Femur (tissue), 1 donor: ENCODE data around the gene MOGAT2.
A peak's percentile ranks its signal among the peaks of the same experiment; 100 is the strongest.

Experiments used
- DNase-seq: peaks from one replicate; pipeline ENCODE4 v3.0.0-alpha.2; 2017

MOGAT2 gene

DNA sequence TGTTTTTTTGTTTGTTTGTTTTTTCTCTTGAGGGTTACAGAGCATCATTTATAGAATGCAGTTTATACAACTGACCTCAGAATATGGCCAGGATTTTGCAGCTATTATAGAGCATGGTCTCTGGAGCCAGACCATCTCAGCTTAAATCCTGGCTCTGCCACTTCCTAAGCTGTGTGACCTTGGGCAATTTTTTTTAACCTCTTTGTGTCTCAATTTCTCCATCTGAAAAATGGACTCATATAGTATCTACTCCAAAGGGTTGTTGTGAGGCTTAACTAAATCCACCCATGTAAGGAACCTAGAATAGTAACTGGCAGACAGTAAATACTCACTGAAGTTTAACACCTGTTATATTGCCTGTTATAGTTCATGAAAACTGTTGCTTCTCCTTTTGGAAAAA is 42.6 kb downstream of the MOGAT2 start:
- no peak for DNase-seq

DNA sequence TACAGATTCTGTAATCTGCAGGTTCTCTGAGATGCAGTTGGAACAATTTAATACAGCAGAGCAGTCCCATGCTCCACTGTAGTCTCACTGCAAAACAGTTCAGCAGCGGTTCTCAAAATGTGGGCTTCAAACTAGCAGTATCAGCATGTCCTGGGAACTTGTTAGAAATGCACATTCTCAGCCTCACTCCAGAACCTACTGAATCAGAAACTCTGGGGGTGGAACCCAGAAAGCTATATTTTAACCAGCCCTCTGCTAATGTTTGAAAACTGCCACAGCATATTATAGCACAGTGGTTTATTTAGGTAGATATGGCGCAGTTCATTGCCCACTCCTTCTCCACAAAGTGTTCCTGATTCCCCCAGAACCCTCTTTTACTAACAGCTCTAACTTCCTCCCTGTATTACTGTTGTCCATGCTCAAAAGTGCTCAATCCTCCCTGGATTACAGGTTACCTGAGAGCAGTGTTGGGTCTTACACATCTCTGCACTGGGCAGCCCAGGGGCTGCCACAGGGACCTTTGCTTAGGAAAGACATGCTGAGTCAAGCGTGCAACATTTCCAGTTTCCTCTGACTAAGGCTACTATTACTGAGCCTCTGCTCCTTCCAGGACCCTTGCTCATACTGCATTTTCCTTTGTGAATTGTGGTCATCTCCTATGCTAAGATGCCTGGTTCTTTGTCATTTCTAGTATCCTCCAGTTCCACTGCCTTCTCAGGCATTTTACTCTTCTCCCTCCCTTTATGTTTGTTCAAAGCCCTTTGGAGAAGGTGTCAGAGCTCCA is 43.3 kb downstream of the MOGAT2 start:
- DNase-seq, result no peak

DNA sequence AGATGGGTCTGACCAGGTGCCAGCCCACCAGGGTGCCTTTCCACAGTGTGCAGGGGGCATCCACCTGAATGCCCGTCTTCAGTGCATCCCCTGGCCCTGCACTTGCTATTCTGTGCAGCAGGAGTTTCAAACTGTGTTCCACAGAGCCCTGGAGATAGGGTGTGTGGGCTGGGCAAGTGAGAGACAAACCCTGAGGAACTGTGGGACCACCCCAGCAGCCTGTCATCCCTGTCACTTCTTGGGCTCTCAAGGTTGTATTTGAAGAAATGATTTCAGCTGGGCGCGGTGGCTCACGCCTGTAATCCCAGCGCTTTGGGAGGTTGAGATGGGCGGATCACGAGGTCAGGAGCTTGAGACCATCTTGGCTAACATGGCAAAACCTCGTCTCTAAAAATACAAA is 44.5 kb downstream of the MOGAT2 start:
- no peak for DNase-seq

DNA sequence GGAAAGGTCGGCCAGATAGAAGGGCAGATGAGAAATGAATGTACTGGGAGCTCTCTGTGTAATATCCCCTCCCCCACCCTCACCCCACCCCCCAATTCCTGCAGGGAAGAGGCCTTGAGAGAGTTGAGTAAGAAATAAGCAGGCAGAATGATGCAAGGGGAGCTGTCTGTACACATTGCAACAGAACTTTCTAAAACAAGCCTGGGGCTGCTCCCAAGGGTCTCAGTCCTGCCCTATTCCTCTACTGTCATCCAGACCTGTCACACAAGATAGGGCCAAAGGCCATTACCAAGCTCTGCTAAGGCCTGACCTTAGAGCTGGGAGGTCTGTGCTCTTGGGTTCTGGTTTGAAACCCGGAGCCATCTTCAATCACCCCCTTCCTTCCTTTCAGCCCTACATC is 45.2 kb downstream of the MOGAT2 start:
- DNase-seq, result no peak

DNA sequence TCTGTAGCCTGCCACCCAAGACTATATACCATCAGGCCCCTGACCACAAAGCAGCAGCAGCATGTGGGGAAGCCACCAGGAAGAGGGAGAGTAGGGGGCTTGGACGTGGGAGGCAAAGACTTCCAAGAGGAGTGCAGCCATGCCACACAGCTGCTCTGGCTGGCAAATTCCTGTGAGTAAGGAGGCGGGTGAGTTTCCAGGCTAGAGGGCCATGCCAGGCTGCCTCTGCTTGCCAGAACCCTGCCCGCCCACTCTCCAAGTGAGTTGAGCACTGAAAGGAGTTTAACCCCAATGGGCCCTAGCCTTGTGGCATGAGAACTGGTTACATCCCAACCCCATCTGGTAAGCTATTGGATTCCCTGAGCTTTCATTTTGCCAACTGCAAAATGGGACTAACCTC is 46.2 kb downstream of the MOGAT2 start:
- DNase-seq, result no peak

DNA sequence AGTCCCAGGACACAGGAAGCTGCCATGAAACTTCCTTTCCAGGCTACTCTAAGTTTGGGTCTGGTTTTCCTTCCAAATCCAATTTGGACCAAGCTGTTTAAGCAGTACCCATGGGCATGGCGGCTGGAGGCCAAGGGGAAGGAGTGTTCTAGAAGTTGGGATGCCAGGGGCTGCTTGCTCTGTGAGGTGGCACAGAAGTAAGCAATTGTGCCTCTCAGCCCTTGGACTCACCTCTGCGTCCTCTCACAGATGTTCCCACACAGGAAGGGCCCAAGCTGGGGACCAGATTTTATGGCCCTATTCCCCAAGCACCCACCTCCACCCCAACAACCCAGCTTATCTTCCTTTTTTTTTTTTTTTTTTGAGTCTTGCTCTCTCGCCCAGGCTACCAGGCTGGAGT is 47.5 kb downstream of the MOGAT2 start:
- no peak for DNase-seq

DNA sequence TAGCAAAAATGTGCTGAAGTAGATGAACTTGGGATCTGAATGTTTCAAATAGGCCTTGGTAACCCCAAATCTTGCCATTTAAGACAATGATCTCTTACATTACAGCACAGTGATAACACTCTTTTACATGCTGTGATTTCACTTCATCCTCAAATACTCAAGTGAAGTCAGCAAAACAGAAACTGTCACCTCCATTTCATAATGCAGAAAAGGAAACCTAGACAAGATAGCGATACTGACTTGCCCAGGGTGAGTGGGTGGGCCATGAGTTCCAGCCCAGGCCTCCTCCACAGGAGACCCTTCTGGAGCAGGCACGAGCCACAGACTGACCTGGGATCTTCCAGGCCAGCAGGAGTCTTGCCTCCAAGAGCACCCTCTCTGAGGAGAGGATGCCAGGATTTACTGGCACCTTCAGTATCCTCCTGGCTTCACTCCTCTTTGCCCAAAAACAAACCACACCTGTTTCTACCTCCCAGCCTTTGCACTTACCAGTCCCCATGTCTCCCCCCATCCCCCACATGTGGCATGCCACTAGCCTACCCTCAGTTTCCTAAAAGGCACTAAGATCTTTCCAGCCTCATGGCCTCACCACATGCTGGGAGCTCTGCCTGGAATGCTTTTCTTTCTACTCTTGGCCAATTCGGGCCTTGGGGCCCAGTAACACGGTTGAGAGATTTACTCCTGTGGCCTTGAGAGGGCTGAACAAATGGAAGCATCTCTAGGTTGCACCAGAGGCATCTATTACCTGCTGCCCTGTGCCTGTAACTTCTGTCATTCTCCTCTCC is 49.0 kb downstream of the MOGAT2 start:
- DNase-seq, result no peak

DNA sequence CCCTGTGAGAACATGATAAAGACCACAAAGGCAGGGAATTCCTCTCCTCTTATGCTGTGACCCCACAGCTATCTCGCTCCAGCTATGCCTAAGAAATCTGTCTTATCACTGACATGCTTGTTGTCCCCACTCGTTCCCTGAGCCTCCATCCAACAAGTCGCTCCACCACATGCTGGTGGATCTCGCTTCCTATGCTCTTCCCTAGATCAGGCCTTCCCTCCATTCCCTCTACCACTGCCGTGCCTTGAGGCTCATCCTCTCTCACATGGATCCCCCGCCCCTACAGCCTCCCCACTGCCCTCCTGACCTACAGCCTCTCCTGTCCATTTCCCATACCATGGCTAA is 49.6 kb downstream of the MOGAT2 start:
- DNase-seq, result no peak

DNA sequence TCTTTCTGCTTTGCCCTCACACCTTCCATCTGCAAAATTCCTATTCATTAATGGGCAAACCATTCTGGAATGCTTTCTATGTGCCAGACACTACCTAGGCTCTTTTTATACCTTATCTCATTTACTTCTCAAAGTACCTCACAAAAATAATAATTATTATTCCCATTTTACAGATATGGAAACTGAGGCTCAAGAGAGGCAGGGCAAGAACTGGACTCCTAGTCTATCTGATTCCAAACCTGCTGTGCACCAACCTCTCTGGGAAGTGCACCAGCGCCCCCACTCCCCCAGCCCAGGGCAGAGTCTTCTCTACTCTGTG is 50.1 kb downstream of the MOGAT2 start:
- no peak for DNase-seq

DNA sequence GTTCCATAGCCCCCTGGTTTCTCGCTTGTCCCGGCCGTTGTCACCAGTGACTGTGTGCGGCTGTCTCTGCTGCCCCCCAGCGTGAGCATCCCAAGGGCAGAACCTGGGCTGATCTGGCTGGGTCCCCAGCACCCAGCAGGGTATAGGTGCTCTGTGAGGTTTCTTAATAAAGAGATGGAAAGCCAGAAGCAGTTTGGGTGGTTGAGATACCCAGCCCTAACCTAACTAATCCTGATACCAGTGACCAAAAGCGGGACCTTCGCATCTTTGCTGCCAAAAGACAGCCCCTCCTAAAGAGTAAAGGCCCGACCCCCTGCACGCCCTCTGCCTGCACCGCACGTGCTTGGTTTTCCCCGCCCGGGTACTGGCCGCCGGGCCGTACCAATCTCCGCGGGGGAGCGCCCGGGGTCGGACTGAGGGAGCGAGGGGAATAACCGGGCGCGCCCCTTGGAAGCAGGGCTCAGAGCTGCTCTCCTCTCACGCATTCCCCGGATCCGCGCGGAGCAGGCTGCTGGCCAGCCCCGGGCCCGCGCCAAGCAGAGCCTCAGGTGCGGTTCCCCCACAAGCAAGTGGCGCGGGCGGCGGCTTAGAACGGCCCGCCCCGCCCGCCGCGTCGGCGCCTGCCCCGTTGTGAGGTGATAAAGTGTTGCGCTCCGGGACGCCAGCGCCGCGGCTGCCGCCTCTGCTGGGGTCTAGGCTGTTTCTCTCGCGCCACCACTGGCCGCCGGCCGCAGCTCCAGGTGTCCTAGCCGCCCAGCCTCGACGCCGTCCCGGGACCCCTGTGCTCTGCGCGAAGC is 50.7 kb downstream of the MOGAT2 start, which contains the start of gene DGAT2:
DGAT2 (plus strand) TSS at position 667 of the 797 bp plus-strand sequence. CDS start 214 bp downstream, outside the sequence.
- peak; percentile 76 for DNase-seq

DNA sequence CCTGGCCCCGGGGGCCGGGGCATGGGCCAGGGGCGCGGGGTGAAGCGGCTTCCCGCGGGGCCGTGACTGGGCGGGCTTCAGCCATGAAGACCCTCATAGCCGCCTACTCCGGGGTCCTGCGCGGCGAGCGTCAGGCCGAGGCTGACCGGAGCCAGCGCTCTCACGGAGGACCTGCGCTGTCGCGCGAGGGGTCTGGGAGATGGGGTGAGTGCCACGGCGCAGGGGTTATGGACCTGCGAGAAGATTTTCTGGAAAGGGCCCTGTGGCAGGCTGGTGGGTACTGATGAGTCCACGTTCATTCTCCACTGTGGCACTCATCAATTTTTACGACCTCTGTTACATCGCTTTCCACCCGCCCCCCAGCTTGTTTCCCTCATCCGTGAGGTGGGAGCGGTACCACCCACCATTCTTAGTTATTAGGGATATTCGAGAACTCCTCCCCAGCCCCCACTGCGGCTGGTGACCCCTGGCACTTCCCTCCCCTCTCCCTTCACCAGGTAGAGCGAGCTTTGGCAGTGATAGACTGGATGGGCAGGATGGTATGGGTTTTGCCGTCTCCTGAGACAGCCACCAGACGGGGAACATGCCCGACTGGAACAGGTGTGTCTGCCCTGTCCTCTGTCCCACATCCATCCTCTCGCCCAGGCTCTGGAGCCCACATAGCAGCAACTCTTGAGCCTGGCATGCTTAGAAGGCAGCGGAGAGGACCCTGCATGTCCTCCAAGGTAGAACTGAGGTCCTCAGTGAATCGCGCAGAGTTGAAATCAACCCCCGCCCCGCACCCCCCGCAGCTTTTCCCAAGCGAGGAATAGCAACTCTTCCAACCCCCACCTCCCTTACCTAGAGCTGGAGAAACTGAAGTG is 51.5 kb downstream of the MOGAT2 start:
- DNase-seq, result no peak

DNA sequence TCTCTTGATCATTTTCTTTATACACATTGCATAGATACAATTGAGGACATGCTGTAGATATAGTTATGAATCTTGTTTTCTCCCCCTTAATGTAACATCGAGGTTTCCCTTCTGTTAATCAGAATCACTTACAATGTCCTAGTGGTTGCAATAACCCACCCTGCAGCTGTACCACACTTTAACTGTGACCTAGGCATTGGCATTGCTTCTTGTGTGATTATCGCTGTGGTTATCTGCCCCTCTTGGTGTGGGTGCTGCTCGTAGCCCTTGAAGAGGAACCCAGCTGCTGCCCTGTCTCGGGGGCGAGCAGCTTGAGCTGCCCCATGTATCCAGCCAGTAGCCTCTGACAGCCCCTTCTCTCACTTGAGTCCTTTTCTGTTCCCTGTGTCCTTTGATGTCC is 52.5 kb downstream of the MOGAT2 start:
- DNase-seq, result no peak

DNA sequence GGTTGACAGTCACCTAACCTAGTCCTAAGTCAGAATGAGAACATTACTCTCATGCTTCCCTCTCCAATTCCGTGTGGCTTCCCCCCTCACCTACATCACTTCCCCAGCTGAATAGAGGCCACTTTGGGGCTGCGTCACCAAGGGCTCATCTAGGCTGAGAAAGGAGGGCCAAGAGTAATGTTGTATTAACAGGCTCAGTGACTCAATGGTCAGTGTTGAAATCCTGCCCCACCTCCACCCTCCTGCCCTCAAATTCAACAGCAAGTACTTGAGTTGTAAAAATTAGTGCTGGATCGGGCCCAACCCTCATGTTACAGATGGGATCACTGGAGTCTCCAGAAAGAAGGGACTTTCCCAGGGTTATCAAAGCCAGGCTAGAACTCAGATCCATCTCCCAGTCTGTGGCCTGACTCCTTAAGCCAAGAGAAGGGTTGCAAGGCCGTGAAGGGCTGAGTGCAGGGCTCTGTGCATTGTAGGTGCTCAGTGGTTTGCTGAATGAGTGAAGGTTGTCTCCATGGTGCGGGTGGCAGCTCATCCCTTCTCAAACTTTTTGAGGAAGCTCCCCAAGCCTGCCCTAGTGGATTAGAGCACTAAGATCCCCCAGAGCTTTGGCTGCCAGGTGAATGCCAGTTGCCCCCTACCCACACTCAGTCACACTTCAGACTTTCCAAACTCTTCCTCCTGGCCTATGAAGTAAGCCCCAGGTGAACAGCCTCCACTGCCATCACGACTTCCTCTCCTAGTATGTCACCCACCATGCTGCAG is 54.2 kb downstream of the MOGAT2 start:
- no peak for DNase-seq

DNA sequence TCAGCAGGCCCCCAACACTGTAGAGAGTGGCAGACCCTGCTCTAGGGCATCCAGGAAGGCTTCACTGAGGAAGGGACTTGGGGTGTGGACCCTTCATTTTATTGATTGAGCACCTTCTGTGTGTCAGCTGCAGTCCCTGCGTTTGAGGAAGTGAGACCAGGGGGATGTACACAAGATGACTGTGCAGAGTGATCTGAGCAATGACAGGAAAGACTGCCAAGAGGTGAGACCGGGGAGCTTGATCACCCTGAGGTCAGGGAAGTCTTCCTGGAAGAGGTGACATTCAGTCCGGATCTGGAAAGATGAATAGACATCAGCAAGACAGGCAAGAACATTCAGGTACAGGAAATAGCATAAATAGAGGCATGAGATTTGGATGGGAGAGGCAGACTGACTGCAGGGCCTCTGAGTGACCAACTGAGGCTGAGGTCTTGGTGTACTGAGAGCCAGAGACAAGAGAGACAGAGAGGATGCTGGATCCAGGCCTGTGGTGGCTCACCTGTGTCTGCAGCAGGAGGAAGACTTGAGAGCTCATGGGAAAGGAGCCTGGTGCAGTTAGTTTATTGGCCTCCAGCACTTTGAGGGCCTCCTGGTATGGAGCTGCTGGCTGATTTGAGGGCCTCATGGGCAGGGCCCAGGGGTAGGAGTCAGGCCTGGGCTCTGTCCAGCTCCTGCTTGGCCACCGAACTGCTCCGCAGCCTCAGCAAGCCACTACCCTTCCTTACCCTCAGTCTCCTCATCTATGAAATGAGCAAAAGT is 56.1 kb downstream of the MOGAT2 start:
- DNase-seq, result no peak

DNA sequence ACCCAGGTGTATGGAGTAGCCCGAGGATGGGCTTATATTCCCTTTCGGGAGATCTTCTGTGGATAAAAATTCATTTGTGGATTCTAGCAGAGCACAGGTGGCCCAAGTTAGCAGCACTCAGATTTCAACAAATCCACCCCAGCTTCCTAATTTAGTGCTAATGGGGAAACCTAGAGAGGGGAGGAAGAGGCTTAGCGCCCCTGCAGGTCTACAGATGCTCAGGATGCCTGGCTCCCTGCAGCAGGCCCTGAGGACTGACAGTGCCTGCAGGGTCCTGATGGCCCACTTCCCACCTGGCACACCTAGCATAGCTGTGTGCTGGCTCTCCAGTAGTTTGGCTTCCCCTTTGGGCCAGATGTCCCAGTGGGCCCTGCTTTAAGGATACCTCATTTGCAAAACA is 57.4 kb downstream of the MOGAT2 start:
- DNase-seq, result no peak

DNA sequence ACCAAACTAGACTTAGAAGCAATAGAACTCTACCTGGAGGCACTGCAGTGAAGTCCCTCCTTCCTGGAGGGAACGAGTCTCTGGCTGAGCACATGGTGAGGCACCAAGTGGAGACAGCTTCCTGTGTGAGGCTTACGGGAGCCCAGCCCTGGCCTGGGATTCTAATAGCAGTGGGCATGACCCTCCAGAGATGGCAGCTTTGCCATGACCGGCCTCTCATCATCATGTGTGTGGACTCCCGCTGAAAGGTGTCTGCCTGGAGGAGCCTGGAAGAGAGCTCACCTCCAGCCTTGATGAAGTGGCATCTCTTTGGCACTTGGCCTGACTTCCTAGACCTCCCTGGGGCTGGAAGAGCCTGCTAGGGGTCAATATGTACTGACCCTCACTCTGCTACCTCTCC is 58.9 kb downstream of the MOGAT2 start:
- DNase-seq, result no peak

DNA sequence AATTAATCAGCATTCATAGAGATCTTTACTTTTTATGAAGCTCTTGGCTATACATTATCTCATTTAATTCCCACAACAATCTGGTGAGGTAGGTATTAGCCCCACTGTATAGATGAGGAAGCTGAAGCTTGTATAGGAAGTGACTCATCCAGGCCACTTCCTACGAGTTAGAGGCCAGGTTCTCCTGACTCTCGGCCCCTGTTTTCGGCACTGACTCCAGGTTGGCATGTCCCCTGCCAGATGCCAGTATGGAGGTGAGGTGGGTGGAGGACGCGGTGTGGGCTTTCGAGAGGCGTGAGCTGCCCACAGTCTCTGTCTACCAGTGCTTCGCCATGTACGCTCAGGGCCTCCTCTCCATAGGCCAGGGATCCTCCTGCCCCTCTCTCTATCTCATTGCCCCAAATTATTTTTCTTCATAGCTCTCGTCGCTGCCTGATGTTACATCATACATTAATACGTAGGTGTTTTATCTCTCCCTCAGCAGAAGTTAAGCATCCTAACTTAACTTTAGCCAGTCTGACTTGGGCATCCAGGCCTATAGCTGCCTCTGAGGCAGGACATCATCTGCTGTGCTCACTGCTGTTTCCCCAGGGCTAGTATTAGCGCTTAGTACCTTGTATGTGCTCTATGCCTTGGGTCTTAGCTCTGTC is 59.9 kb downstream of the MOGAT2 start:
- DNase-seq, result no peak

DNA sequence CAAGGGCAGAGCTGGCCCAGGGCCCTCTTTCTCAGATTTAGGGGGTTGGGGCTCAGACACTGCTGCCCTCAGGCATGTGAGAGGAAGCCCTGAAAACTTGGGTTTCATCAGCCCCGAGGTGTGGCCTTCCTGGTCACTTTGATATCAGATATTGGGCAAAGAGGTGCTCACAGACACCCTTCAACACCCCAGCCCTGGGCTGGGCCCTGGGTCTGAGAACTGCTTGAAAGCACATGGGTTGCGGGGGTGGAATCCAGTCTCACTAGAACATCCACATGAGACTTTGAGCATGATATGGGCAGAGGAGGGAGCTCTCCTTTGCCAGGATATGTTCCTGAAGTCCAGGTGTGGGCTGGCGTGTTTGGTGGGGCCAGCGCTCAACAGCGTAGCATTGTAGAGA is 61.3 kb downstream of the MOGAT2 start:
- DNase-seq, result no peak

DNA sequence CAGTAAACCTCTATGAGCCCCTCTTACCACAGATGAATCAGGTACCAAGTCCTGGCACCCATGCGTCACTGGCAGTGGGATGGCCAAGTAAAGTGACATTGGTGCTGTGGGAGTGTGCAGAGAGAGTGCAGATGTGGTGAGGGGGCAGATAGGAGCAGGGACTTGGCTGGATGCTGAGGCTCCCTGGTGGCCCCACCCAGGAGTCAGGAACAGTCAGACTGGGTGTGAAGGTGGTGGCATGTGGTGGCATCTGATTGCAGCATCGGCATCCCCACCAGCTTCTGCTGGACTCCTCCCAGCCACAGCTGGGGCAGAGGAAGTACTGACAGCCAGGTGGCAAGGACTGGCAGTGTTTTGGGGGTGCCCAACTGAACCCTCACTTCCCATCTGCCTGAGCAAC is 62.3 kb downstream of the MOGAT2 start:
- no peak for DNase-seq

DNA sequence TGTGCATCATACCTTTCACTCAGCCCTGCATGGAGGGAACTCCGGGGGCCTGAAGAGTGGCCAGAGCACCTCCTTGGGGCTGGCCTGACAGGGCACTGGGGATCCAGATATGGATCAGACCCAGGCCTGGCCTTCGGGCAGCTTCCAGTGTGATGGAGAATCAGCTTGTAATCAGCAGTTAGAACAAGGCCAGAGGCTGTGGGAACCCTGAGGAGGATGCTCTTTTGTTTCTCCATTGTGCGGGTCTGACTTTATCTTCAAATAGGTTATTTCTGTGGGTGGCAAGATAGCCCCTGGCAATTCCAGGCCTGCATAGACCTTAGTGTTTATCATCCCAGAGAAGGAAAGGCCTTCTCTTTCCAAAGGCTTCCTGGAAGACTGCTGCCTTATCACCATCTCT is 63.2 kb downstream of the MOGAT2 start:
- DNase-seq, result no peak

DNA sequence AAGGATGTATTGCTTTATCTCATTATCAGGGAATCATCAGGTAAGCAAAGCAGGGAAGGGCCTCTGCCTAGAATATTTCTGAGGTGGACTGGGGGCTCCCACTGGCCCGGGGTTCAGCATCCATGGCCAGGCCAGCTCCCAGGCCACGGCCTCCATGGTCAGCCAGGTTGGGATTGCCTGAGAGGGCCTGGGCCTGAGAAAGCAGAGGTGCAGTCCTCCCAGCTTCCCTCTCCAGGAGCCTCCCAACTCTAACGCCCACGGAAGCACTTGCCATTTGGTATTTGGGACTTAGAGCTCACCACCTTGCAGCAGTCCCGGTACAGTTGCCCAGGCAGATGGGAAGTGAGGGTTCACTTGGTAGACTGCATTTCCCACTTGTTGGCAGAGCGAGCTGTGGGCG is 63.7 kb downstream of the MOGAT2 start:
- DNase-seq, result no peak
